NCI-H345 treated with DMSO at 0.1 percent for 48 hours (cell line): ENCODE measurements around the gene BDKRB1.
A peak's percentile ranks its signal among the peaks of the same experiment; 100 is the strongest.

Experiments
- DNase-seq: peaks from one replicate; lab custom pipeline; 2025; ENCODE audit not compliant: unreplicated experiment; lab: John Stamatoyannopoulos, UW

Gene BDKRB1

GRCh38 chr14:96255501-96256366 is at the start of gene BDKRB1:
TSS of gene BDKRB1 (plus strand) at chr14:96256210. CDS start at chr14:96263683, 7,473 bp downstream.
- DNase-seq: no peak

- no peak for DNase-seq
Observed at GRCh38 chr14:96206461-96206860, 49.5 kb upstream of the BDKRB1 start.

GRCh38 chr14:96207686-96208085 is 48.3 kb upstream of the BDKRB1 start:
- no peak for DNase-seq

GRCh38 chr14:96208739-96209138 is 47.3 kb upstream of the BDKRB1 start:
- DNase-seq: no peak

GRCh38 chr14:96212140-96212539 is 43.9 kb upstream of the BDKRB1 start:
- DNase-seq: no peak

- no peak for DNase-seq
Observed at GRCh38 chr14:96212896-96213295, 43.1 kb upstream of the BDKRB1 start.

GRCh38 chr14:96213871-96214465 is 42.0 kb upstream of the BDKRB1 start:
- DNase-seq: no peak

GRCh38 chr14:96214793-96215192 is 41.2 kb upstream of the BDKRB1 start:
- DNase-seq: no peak

GRCh38 chr14:96215452-96216244 is 40.4 kb upstream of the BDKRB1 start:
- DNase-seq: no peak

- DNase-seq: no peak
Observed at GRCh38 chr14:96216627-96217026, 39.4 kb upstream of the BDKRB1 start.

- DNase-seq: peak; percentile 20
Observed at GRCh38 chr14:96217376-96217913, 38.6 kb upstream of the BDKRB1 start.

GRCh38 chr14:96221109-96221650 is 34.8 kb upstream of the BDKRB1 start:
- DNase-seq: no peak

GRCh38 chr14:96221841-96222240 is 34.2 kb upstream of the BDKRB1 start:
- no peak for DNase-seq

GRCh38 chr14:96224480-96225096 is 31.4 kb upstream of the BDKRB1 start:
- DNase-seq: no peak

- no peak for DNase-seq
Observed at GRCh38 chr14:96225213-96225612, 30.8 kb upstream of the BDKRB1 start.

- DNase-seq: no peak
Observed at GRCh38 chr14:96225745-96226151, 30.3 kb upstream of the BDKRB1 start.

- no peak for DNase-seq
Observed at GRCh38 chr14:96227428-96227827, 28.6 kb upstream of the BDKRB1 start.

GRCh38 chr14:96229315-96229714 is 26.7 kb upstream of the BDKRB1 start:
- DNase-seq: no peak

- DNase-seq: no peak
Observed at GRCh38 chr14:96231056-96231455, 25.0 kb upstream of the BDKRB1 start.

- DNase-seq: no peak
Observed at GRCh38 chr14:96231526-96232130, 24.4 kb upstream of the BDKRB1 start.
